CD4-positive, alpha-beta T cell treated with Interleukin-21 for 1 hour (primary cell): ENCODE results near the gene PNPLA2.

Source experiments
- DNase-seq: peaks from one replicate; pipeline ENCODE4 v3.0.0-alpha.2; 2020

PNPLA2 gene

GRCh38 chr11:799641-800316 is 18.9 kb upstream of the PNPLA2 start:
- no peak for DNase-seq

GRCh38 chr11:800473-800872 is 18.2 kb upstream of the PNPLA2 start:
- DNase-seq, result no peak

DNA sequence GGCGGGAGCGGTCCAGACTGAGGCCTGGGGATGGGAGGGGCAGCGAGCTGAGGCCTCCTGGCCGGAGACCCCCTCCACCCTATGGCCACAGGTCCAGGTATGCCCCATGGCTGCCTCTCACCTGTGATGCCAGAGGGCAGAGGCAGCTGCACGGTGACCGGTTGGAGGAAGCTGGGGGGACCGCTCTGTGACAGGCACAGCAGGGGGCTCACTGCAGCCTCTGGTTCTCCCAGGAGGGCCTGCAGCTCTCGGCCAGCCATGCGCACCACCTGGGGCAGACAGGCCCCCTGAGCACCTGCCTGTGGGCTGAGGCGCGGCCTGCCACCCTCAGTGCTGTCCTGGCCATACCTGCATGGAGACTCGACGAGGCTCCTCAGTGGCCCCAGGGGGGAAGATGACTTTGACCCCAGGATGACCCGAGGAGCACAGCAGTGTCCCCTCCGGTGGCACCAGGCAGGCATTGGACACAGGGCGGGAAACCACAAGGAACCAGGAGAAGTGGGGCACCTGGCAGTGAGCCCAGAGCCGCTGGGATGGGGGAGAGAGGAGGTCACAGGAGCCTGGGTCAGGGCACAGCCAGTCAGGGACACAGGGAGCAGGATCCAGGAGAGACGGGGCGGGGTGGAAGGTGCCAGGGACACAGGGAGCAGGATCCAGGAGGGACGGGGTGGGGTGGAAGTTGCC is 17.5 kb upstream of the PNPLA2 start:
- no peak for DNase-seq

DNA sequence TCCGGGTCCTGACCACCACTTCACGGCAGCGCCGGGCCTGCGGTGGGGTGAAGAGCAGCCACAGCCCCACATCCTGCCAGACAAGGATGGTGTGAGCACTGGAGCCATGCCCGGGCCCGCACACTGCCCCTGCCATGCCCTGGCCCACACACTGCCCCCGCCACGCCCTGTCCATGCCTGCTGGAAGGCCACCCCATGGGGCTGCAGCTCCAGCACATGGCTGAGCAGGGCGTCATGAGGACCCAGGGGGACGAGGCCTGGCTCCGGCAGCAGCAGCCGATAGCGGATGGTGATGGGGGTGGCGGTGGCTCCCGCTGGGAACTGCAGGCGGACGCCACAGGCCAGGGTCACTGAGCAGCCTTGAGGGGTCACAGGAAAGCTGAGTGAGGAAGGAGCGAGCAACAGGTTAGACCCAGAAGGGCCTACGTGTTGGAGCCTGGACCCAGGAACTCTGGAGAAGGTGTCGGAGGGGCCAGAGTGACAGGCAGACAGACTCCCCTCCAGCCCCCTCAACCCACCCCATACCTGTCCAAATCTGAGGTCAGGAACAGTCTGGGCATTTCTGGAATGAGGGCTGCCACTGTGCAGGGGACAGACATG is 16.6 kb upstream of the PNPLA2 start:
- DNase-seq, result no peak

DNA sequence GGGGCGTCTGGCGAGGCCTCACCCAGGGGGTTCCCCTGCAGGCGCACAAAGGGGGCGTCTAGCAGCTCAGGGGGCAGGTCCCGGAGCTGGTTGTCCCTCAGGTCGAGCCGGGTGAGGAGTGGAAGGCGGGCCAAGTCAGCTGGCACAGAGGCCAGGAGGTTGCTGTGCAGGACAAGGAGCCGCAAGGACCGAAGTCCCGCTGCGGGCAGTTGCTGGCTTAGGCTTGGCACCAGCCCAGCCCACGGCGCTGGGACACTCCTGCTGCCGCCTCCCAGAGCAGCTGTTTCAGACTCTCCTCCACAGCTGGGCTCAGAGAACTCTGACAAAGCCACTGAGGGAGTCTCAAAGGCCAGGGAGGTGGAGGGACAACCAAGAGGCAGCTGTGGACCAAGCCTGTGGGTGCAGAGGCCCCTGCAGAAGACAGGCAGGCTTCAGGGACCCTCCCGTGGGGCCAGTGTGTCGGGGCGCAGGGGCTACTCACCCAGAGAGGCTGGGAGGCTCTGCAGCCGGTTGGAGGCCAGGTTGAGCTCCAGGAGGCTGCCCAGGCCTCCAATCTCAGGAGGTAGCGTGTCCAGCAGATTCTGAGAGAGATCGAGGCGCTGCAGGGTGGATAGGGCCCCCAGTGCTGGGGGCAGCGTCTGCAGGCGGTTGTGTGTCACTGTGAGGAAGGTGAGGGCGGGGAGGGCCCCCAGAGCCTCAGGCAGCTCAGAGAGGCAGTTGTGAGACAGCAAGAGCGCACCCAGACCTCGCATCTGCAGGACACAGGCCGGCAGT is 15.8 kb upstream of the PNPLA2 start:
- DNase-seq, result no peak

GRCh38 chr11:803467-803742 is 15.3 kb upstream of the PNPLA2 start:
- DNase-seq, result no peak

GRCh38 chr11:803770-804598 is 14.7 kb upstream of the PNPLA2 start:
- DNase-seq, result no peak

DNA sequence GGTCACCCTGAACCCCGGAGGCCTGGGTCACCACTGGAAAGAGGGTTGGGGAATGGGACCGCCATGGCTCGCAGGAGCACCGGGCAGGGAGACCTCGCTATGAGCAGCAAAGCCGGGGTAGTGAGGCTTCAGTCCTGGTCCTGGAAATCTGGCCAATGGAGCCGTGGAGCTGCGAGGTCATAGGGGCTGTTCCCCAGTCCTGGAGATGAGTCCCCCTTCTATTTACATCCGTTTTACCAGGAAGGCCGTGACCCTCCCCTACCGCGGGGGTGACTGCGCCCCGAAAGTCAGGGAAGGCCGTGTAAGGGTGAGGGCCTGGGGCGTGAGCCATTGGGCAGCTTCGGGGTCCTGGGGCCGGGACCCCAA is 14.1 kb upstream of the PNPLA2 start:
- DNase-seq, result no peak

- DNase-seq, result peak; percentile 63
Observed at GRCh38 chr11:808427-809286, 10.1 kb upstream of the PNPLA2 start.

- DNase-seq, result peak; percentile 97
Observed at GRCh38 chr11:809287-810039, 9.3 kb upstream of the PNPLA2 start, which contains the start of gene RPLP2. TSS of gene RPLP2 (plus strand) at chr11:809967. CDS start at chr11:810235, 268 bp downstream.

DNA sequence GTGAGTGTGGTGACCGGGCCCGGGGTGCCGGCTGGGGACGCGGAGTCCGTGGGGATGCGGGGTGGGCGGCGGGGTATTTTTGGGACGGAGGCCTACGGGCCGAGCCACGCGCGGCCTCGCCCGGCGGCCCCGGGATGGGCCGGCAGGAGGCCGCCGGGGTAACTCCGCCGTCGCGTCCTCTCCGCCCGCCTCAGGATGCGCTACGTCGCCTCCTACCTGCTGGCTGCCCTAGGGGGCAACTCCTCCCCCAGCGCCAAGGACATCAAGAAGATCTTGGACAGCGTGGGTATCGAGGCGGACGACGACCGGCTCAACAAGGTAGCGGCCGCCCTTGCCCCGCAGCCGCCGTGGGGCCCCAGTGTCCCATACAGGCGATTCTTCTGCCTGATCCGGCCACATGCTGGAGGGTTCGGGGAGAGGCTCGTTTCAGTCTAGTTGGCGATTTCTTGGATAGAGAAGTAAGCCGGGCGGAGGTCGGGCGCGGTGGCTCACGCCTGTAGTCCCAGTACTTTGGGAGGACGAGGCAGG is 8.6 kb upstream of the PNPLA2 start:
- DNase-seq, result no peak

- DNase-seq, result no peak
Observed at GRCh38 chr11:811446-812245, 7.1 kb upstream of the PNPLA2 start.

- no peak for DNase-seq
Observed at GRCh38 chr11:812390-812789, 6.3 kb upstream of the PNPLA2 start.

GRCh38 chr11:813072-813455 is 5.7 kb upstream of the PNPLA2 start:
- DNase-seq, result no peak

DNA sequence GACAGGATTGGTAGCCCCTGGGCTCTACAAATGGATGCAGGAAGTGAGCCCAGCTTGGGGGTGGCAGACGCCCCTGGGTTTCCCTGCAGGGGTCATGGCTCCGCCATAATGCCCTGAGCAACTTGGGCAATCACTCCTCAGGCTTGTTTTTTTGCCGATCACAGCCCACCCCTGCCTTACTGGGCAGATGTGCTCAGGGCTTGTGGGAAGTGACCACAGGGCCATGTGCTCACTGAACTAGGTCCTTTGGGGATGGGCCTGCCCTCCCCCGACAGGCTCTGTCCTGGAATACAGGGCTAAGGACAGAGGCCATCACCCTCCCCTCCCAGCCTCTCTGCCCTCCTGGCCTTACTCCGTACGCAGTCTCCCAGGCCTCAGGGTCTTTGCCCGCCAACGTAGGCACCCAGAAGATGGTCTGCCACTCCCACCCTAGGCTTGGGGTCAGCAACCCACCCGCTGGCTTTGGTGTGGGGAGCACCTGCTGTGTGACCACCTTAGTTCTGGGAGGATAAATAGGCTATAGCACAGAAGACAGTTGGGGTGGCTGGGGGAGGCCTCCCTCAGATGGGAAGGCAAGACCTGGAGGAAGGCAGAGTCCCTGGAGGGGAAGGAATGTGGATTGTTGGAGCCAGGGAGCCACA is 5.1 kb upstream of the PNPLA2 start:
- no peak for DNase-seq

- no peak for DNase-seq
Observed at GRCh38 chr11:815675-816432, 2.9 kb upstream of the PNPLA2 start.

DNA sequence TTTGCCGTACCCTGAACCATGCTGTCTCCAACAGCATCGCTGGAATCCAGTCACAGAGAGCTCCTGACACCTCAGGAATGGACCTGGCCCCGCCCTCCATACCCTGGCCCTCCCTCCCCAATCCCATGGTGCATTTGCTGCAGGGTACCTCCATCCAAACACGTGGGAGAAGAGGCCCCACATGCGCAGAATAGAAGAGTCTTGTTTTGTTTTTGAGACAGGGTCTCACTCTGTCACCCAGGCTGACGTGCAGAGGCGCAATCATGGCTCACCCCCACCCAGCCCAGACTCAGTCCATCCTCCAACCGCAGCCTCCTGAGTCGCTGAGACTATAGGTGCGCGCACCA is 2.3 kb upstream of the PNPLA2 start:
- no peak for DNase-seq

GRCh38 chr11:819129-819931 is 616 bp downstream of the PNPLA2 start:
- peak; percentile 93 for DNase-seq
